Ecto neural progenitor cell (in vitro differentiated cells): Measurements from ENCODE around the gene RORB.

ENCODE experiments used
- DNase-seq: peaks from one replicate; pipeline ENCODE4 v3.0.0-alpha.2; 2018; ENCODE audit warnings: low spot score

The RORB gene

GRCh38 chr9:74496819-74497747 is at the start of gene RORB:
RORB (plus strand) TSS chr9:74497335; CDS start chr9:74497977, 642 bp downstream.
- DNase-seq = peak; percentile 89

GRCh38 chr9:74447451-74448193 is 49.5 kb upstream of the RORB start:
- DNase-seq = no peak

GRCh38 chr9:74449060-74449459 is 48.1 kb upstream of the RORB start:
- no peak for DNase-seq

GRCh38 chr9:74458832-74459231 is 38.3 kb upstream of the RORB start:
- no peak for DNase-seq

GRCh38 chr9:74463825-74464224 is 33.3 kb upstream of the RORB start:
- DNase-seq = no peak

- DNase-seq = no peak
Measured at GRCh38 chr9:74478606-74479005, 18.5 kb upstream of the RORB start.

- no peak for DNase-seq
Measured at GRCh38 chr9:74479711-74480110, 17.4 kb upstream of the RORB start.

GRCh38 chr9:74487395-74487794 is 9.7 kb upstream of the RORB start:
- DNase-seq = no peak

- DNase-seq = no peak
Measured at GRCh38 chr9:74493512-74493911, 3.6 kb upstream of the RORB start.

- DNase-seq = no peak
Measured at GRCh38 chr9:74494490-74494889, 2.6 kb upstream of the RORB start.

- DNase-seq = no peak
Measured at GRCh38 chr9:74496406-74496805, 729 bp upstream of the RORB start.

GRCh38 chr9:74497748-74498620 is 849 bp downstream of the RORB start:
- DNase-seq = peak; percentile 72

GRCh38 chr9:74498621-74499095 is 1.5 kb downstream of the RORB start:
- DNase-seq = peak; percentile 67

GRCh38 chr9:74499111-74499601 is 2.0 kb downstream of the RORB start:
- peak; percentile 53 for DNase-seq

GRCh38 chr9:74499770-74500583 is 2.8 kb downstream of the RORB start:
- DNase-seq = peak; percentile 49

GRCh38 chr9:74500584-74500924 is 3.4 kb downstream of the RORB start:
- peak; percentile 56 for DNase-seq

- DNase-seq = no peak
Measured at GRCh38 chr9:74501570-74501969, 4.4 kb downstream of the RORB start.

- DNase-seq = no peak
Measured at GRCh38 chr9:74503219-74503618, 6.1 kb downstream of the RORB start.

GRCh38 chr9:74503666-74504065 is 6.5 kb downstream of the RORB start:
- no peak for DNase-seq

- DNase-seq = no peak
Measured at GRCh38 chr9:74511333-74511732, 14.2 kb downstream of the RORB start.

GRCh38 chr9:74512416-74512815 is 15.3 kb downstream of the RORB start:
- no peak for DNase-seq
